DND-41 (cell line): ENCODE results near the gene DNASE1L2.
"Not testable (repeated sequence)": the region's sequence is repeated elsewhere in the genome, so short reads cannot be mapped to it uniquely, and the experiment has no call there.

ENCODE experiments used
- ATAC-seq: fragments of 200-7000 bp; cut with Tn5 transposase; 3 replicates; pipeline ENCODE4 v1.9.1; 2021; ENCODE audit warnings: low read depth; ENCODE audit not compliant: insufficient read depth
- DNase-seq: peaks from one replicate; pipeline ENCODE4 v3.0.0-alpha.2; 2020
- H2AFZ ChIP-seq: 2 replicates; pipeline ENCODE4 v1.6.0; 2012; ENCODE audit warnings: low read depth, low read length
- H3K27ac ChIP-seq: 2 replicates; pipeline ENCODE4 v1.5.1; 2012; ENCODE audit warnings: low read length, inconsistent platforms
- H3K27me3 ChIP-seq: fragments of 200-600 bp; sonication (generic); 2 replicates; pipeline ENCODE4 v1.6.0; 2012; ENCODE audit warnings: low read length, mild to moderate bottlenecking, inconsistent platforms; ENCODE audit not compliant: insufficient read depth, poor library complexity
- H3K36me3 ChIP-seq: 2 replicates; pipeline ENCODE4 v1.5.1; 2012; ENCODE audit warnings: low read length, inconsistent platforms; ENCODE audit not compliant: insufficient read depth
- H3K4me1 ChIP-seq: 2 replicates; pipeline ENCODE4 v1.5.1; 2012; ENCODE audit warnings: mild to moderate bottlenecking, low read length; ENCODE audit not compliant: insufficient read depth
- H3K4me2 ChIP-seq: 2 replicates; pipeline ENCODE4 v1.6.0; 2012; ENCODE audit warnings: mild to moderate bottlenecking, moderate library complexity, low read length, inconsistent platforms; ENCODE audit not compliant: insufficient read depth
- H3K4me3 ChIP-seq, 2 experiments: fragments of 200-600 bp in 1 of 2; shearing (Covaris generic) in 1 of 2; 2 replicates each; pipeline ENCODE4 v1.5.1; 2012 to 2016; ENCODE audit warnings: inconsistent platforms in 2 of 2, low read length in 2 of 2, mild to moderate bottlenecking in 2 of 2, low read depth in 1 of 2, moderate library complexity in 1 of 2
- H3K79me2 ChIP-seq: 2 replicates; pipeline ENCODE4 v1.6.0; 2012; ENCODE audit warnings: low read length, inconsistent platforms; ENCODE audit not compliant: insufficient read depth
- H3K9ac ChIP-seq: 2 replicates; pipeline ENCODE4 v1.6.0; 2012; ENCODE audit warnings: low read depth, mild to moderate bottlenecking, inconsistent platforms, low read length, moderate library complexity
- H3K9me3 ChIP-seq: 2 replicates; pipeline ENCODE4 v1.5.1; 2012; ENCODE audit warnings: low read length, moderate library complexity, mild to moderate bottlenecking, inconsistent platforms; ENCODE audit not compliant: insufficient read depth, severe bottlenecking
- H4K20me1 ChIP-seq: 2 replicates; pipeline ENCODE4 v1.6.0; 2012; ENCODE audit warnings: low read length; ENCODE audit not compliant: insufficient read depth
- CTCF ChIP-seq: IDR thresholded peaks from 2 replicates; pipeline ENCODE4 v1.5.1; 2012; ENCODE audit warnings: borderline replicate concordance, low read length, moderate library complexity, mild to moderate bottlenecking; ENCODE audit not compliant: poor library complexity, severe bottlenecking; ENCODE audit errors: extremely low read depth
- EZH2 ChIP-seq: IDR thresholded peaks from 3 replicates; pipeline ENCODE4 v1.6.1; 2012; ENCODE audit warnings: borderline replicate concordance, low read depth, mild to moderate bottlenecking, moderate library complexity, low read length, inconsistent platforms; ENCODE audit not compliant: severe bottlenecking

Gene DNASE1L2

GRCh38 chr16:2199621-2200139, 36.6 kb upstream of the DNASE1L2 start:
- Histone ChIP-seq H3K4me1 (peaks cover 18% of the 10 kb centered on the region), H3K27ac (no peak overlapping the region), H3K27me3 (peaks cover 39% of the 10 kb centered on the region), H2AFZ (no peak overlapping the region), H3K79me2 (0 out of 2 replicates have a peak, but pooled peaks cover 2% of the 10 kb centered on the region), H3K36me3 (no peaks in the 10 kb centered on the region), H3K9ac (no peak overlapping the region), H3K4me3 (no peak overlapping the region), H4K20me1 (peaks cover 10% of the 10 kb centered on the region), H3K9me3 (no peaks in the 10 kb centered on the region), H3K4me2 (no peak overlapping the region)
- DNase-seq (no peak), ATAC-seq (no peak)
- TF ChIP-seq CTCF: no peak
- TF ChIP-seq EZH2: no peak

- ATAC-seq: no peak
- peaks cover 32% of the 10 kb centered on the region for H3K27me3 ChIP-seq
- no peaks in the 10 kb centered on the region for H3K36me3 ChIP-seq
- peaks cover 18% of the 10 kb centered on the region for H3K4me1 ChIP-seq
- H3K27ac ChIP-seq: no peak overlapping the region
- no peak overlapping the region for H3K4me2 ChIP-seq
- H3K9ac ChIP-seq: no peak overlapping the region
- H3K79me2 ChIP-seq: 0 out of 2 replicates have a peak, but pooled peaks cover 3% of the 10 kb centered on the region
- TF ChIP-seq CTCF (no peak), EZH2 (no peak)
- H2AFZ ChIP-seq: no peak overlapping the region
- no peaks in the 10 kb centered on the region for H3K9me3 ChIP-seq
- H4K20me1 ChIP-seq: peaks cover 4% of the 10 kb centered on the region
- DNase-seq: no peak
- H3K4me3 ChIP-seq: no peak overlapping the region
Measured at GRCh38 chr16:2200313-2200712, 35.9 kb upstream of the DNASE1L2 start.

GRCh38 chr16:2203119-2203688, 33.0 kb upstream of the DNASE1L2 start:
- not testable (repeated sequence) for H3K27ac ChIP-seq, H3K27me3 ChIP-seq, H3K4me2 ChIP-seq, H2AFZ ChIP-seq, ATAC-seq, H4K20me1 ChIP-seq, H3K4me3 ChIP-seq, DNase-seq, H3K9me3 ChIP-seq, H3K9ac ChIP-seq
- Histone ChIP-seq H3K36me3 (peaks cover 17% of the 10 kb centered on the region), H3K4me1 (peaks cover 32% of the 10 kb centered on the region), H3K79me2 (peaks cover 29% of the 10 kb centered on the region)

- DNase-seq: no peak
- Histone ChIP-seq H3K79me2 (peaks cover 31% of the 10 kb centered on the region), H3K4me3 (peak overlapping the region; percentile 80 to 89; a peak in 3 of 4 replicates), H3K27ac (peak overlapping the region; percentile 99), H3K27me3 (no peaks in the 10 kb centered on the region), H3K9ac (peak overlapping the region; percentile 91), H4K20me1 (no peaks in the 10 kb centered on the region), H3K4me2 (peak overlapping the region; percentile 96), H2AFZ (peak overlapping the region; percentile 99), H3K36me3 (peaks cover 30% of the 10 kb centered on the region), H3K9me3 (no peaks in the 10 kb centered on the region), H3K4me1 (peaks cover 33% of the 10 kb centered on the region)
- ATAC-seq: peak; percentile 8; the same call in 2 of the 3 replicates
- TF ChIP-seq CTCF (no peak), EZH2 (no peak)
Measured at GRCh38 chr16:2204416-2205103, 31.7 kb upstream of the DNASE1L2 start.
